Panc1 (cell line): Measurements from ENCODE around the gene MSI2. TPM values are rescaled to one million over a fixed set of nuclear protein-coding genes. Genes with fewer than 3 reads are reported as not detected.

ENCODE experiments used
- ATAC-seq: fragments of 200-7000 bp; cut with Tn5 transposase; 2 replicates; pipeline ENCODE4 v1.9.1; 2020; ENCODE audit warnings: mild to moderate bottlenecking, moderate library complexity
- BruUV-seq: library from RNA; stranded (reverse); fragments of 400-500 nt; replicated peaks from 2 replicates; lab custom pipeline; 2021; lab: Mats Ljungman, UMichigan
- CTCF ChIA-PET: fragments of 300-600 bp; sonication (Branson Sonifier 250); formaldehyde crosslinking; loops from one replicate; lab custom pipeline; 2022; ENCODE audit warnings: antibody characterized with exemption; lab: Charles Lee
- POLR2A ChIA-PET: fragments of 300-600 bp; sonication (Branson Sonifier 250); formaldehyde crosslinking; loops from one replicate; lab custom pipeline; 2022; ENCODE audit warnings: antibody characterized with exemption; lab: Charles Lee
- DNase-seq: peaks from one replicate; pipeline ENCODE4 v3.0.0-alpha.2; 2010; ENCODE audit warnings: low read depth, low spot score
- H3K27ac ChIP-seq: 2 replicates; pipeline ENCODE4 v1.5.1; 2011; ENCODE audit warnings: mild to moderate bottlenecking, low read length, inconsistent platforms
- H3K27me3 ChIP-seq: fragments of 200-500 bp; sonication (Bioruptor generic); 2 replicates; pipeline ENCODE4 v1.6.0; 2014; ENCODE audit warnings: low read length, inconsistent platforms; ENCODE audit not compliant: control insufficient read depth, insufficient read depth
- H3K36me3 ChIP-seq: fragments of 200-500 bp; sonication (Bioruptor generic); 2 replicates; pipeline ENCODE4 v1.5.1; 2014; ENCODE audit warnings: inconsistent platforms, mild to moderate bottlenecking, low read length, moderate library complexity; ENCODE audit not compliant: control insufficient read depth, insufficient read depth
- H3K4me1 ChIP-seq: 2 replicates; pipeline ENCODE4 v1.5.1; 2011; ENCODE audit warnings: inconsistent platforms, mild to moderate bottlenecking, low read length, moderate library complexity; ENCODE audit not compliant: control insufficient read depth, insufficient read depth
- H3K4me3 ChIP-seq, 2 experiments: 2 replicates each; pipeline ENCODE4 v1.5.1; 2011 to 2012; ENCODE audit warnings: low read depth in 2 of 2, low read length in 2 of 2, mild to moderate bottlenecking in 2 of 2, inconsistent platforms in 1 of 2, moderate library complexity in 1 of 2
- H3K9me3 ChIP-seq: fragments of 200-500 bp; sonication (Bioruptor generic); 2 replicates; pipeline ENCODE4 v1.5.1; 2014; ENCODE audit warnings: low read depth, mild to moderate bottlenecking, inconsistent platforms, low read length, moderate library complexity; ENCODE audit not compliant: control insufficient read depth, insufficient read depth
- CTCF ChIP-seq: fragments of 450-650 bp; IDR thresholded peaks from 2 replicates; pipeline ENCODE4 v1.5.1; 2017; ENCODE audit warnings: mild to moderate bottlenecking
- POLR2AphosphoS5 ChIP-seq: IDR thresholded peaks from 2 replicates; pipeline ENCODE4 v1.6.1; 2012; ENCODE audit warnings: mild to moderate bottlenecking, low read depth, low read length, moderate library complexity
- REST ChIP-seq, 2 experiments: IDR thresholded peaks; 2 replicates each; pipeline ENCODE4 v1.6.1; 2011 to 2012; ENCODE audit warnings: low read depth in 2 of 2, control low read depth in 1 of 2, low read length in 1 of 2, mild to moderate bottlenecking in 1 of 2, moderate library complexity in 1 of 2; ENCODE audit not compliant: insufficient read depth in 1 of 2
- SIN3A ChIP-seq: IDR thresholded peaks from 2 replicates; pipeline ENCODE4 v1.6.1; 2012; ENCODE audit warnings: low read depth, mild to moderate bottlenecking, low read length, moderate library complexity, borderline replicate concordance; ENCODE audit not compliant: insufficient read depth
- TCF7L2 ChIP-seq: IDR thresholded peaks from 2 replicates; pipeline ENCODE4 v1.6.1; 2011; ENCODE audit warnings: mild to moderate bottlenecking, low read depth, low read length, inconsistent platforms
- in situ Hi-C: cut with HindIII; loops from 2 replicates; pipeline ENCODE4 v1.10.0; 2016; ENCODE audit warnings: low sequenced_read_pairs, low pct_unique_long_range_greater_than_20kb
- intact Hi-C: fragments of 100-400 bp; cut with micrococcal nuclease; formaldehyde crosslinking; loops from one replicate; pipeline ENCODE4 v1.10.0; 2022; ENCODE audit not compliant: unreplicated experiment
- total RNA-seq: library from RNA; stranded (reverse); gene quantifications from one replicate; pipeline ENCODE4 v1.2.1, GENCODE V29; 2021; ENCODE audit not compliant: unreplicated experiment

The MSI2 gene
- total RNA-seq, 1 experiment from 2014 or later = 38.5 TPM

- Histone ChIP-seq H3K4me3 (no peak overlapping the region), H3K27me3 (no peaks in the 10 kb centered on the region), H3K27ac (no peak overlapping the region), H3K4me1 (no peaks in the 10 kb centered on the region), H3K36me3 (no peaks in the 10 kb centered on the region), H3K9me3 (no peaks in the 10 kb centered on the region)
- ChIA-PET POLR2A (interaction anchor here (0.6 to 0.7 kb wide), 2 partner anchors 18 to 677 kb away, joined by 3 to 4 read pairs; no protein-coding TSS in a partner anchor), CTCF (no interaction called here)
- DNase-seq (no peak), ATAC-seq (no peak)
- in situ Hi-C loops = no loop called here
- intact Hi-C loops = no loop called here
- BruUV-seq = no TSS peak
- TF ChIP-seq SIN3A (no peak), REST (IDR thresholded peaks at IDR 0.05; ENCODE audit: insufficient read depth in 1 of 2, low read depth in 2 of 2, low read length in 1 of 2) (no peak), POLR2AphosphoS5 (no peak), CTCF (no peak), TCF7L2 (no peak)
These were observed 275.6 kb downstream of the MSI2 start for GRCh38 chr17:57531648-57532504.

GRCh38 chr17:57532556-57532955 lies 276.2 kb downstream of the MSI2 start:
- TF ChIP-seq POLR2AphosphoS5 = no peak
- TF ChIP-seq TCF7L2 = no peak
- no peak for TF ChIP-seq SIN3A
- TF ChIP-seq REST (IDR thresholded peaks at IDR 0.05; ENCODE audit: insufficient read depth in 1 of 2, low read depth in 2 of 2, low read length in 1 of 2) = no peak
- TF ChIP-seq CTCF = no peak
- CTCF ChIA-PET = no interaction called here
- no peaks in the 10 kb centered on the region for H3K27me3 ChIP-seq
- DNase-seq (no peak), ATAC-seq (no peak)
- H3K36me3 ChIP-seq = no peaks in the 10 kb centered on the region
- intact Hi-C loops (no loop called here), in situ Hi-C loops (no loop called here)
- POLR2A ChIA-PET = interaction anchor here (0.6 to 0.7 kb wide), 2 partner anchors 17 to 678 kb away, joined by 3 to 4 read pairs; no protein-coding TSS in a partner anchor
- no peak overlapping the region for H3K4me3 ChIP-seq
- no peaks in the 10 kb centered on the region for H3K4me1 ChIP-seq
- no peaks in the 10 kb centered on the region for H3K9me3 ChIP-seq
- BruUV-seq = no TSS peak
- H3K27ac ChIP-seq = no peak overlapping the region
